CD14-positive monocyte (primary cell): ENCODE measurements around the gene POLDIP2. TPM values are rescaled to one million over a fixed set of nuclear protein-coding genes. Genes with fewer than 3 reads are reported as not detected.

Source experiments
- DNase-seq, 3 donors: peaks; one replicate each; pipeline ENCODE4 v3.0.0-alpha.2; 2011 to 2022
- H2AFZ ChIP-seq: 2 replicates; pipeline ENCODE4 v1.6.0; 2012; ENCODE audit warnings: mild to moderate bottlenecking, low read depth, low read length, inconsistent platforms; ENCODE audit not compliant: insufficient read depth, poor library complexity, severe bottlenecking
- H3K27ac ChIP-seq, 2 donors: 1 replicate in 1 of 2; 2 replicates in 1 of 2; pipeline ENCODE4 v1.5.1; 2012 to 2013; ENCODE audit warnings: low read length in 2 of 2, control low read depth in 1 of 2, inconsistent platforms in 1 of 2, low read depth in 1 of 2, mild to moderate bottlenecking in 1 of 2
- H3K27me3 ChIP-seq, 2 donors: one replicate each; pipeline versions ENCODE4 v1.6.0 to v1.6.1; 2011 to 2013; ENCODE audit warnings: low read length in 2 of 2; ENCODE audit not compliant: control insufficient read depth in 2 of 2, insufficient read depth in 2 of 2
- H3K36me3 ChIP-seq, 2 donors: replicated peaks in 1 of 2; 1 replicate in 1 of 2; 2 replicates in 1 of 2; pipeline versions ENCODE4 v1.5.1 to v1.6.1; 2012 to 2013; ENCODE audit warnings: low read length in 2 of 2, control low read depth in 1 of 2, inconsistent platforms in 1 of 2, mild to moderate bottlenecking in 1 of 2; ENCODE audit not compliant: insufficient read depth in 2 of 2, control insufficient read depth in 1 of 2
- H3K4me1 ChIP-seq, 2 donors: 1 replicate in 1 of 2; 2 replicates in 1 of 2; pipeline versions ENCODE4 v1.5.1 to v1.6.1; 2012 to 2013; ENCODE audit warnings: low read length in 2 of 2, control low read depth in 1 of 2, inconsistent platforms in 1 of 2, mild to moderate bottlenecking in 1 of 2, moderate library complexity in 1 of 2; ENCODE audit not compliant: insufficient read depth in 2 of 2, control insufficient read depth in 1 of 2
- H3K4me2 ChIP-seq: replicated peaks from 2 replicates; pipeline ENCODE3; 2012; ENCODE audit warnings: low read length, moderate library complexity, mild to moderate bottlenecking; ENCODE audit not compliant: poor library complexity, severe bottlenecking; ENCODE audit errors: extremely low read depth
- H3K4me3 ChIP-seq, 3 experiments: fragments of 200-600 bp in 1 of 3; sonication (generic) in 1 of 3; replicated peaks in 1 of 3; 1 replicate in 2 of 3; 2 replicates in 1 of 3; pipeline ENCODE4 v1.5.1; 2011 to 2013; ENCODE audit warnings: low read length in 3 of 3, mild to moderate bottlenecking in 3 of 3, control low read depth in 2 of 3, low read depth in 2 of 3, inconsistent platforms in 1 of 3, moderate library complexity in 1 of 3
- H3K79me2 ChIP-seq: 2 replicates; pipeline ENCODE4 v1.6.0; 2012; ENCODE audit warnings: mild to moderate bottlenecking, control low read depth, inconsistent platforms, low read length, moderate library complexity; ENCODE audit not compliant: insufficient read depth
- H3K9ac ChIP-seq: 2 replicates; pipeline ENCODE4 v1.6.0; 2017; ENCODE audit warnings: low read length, mild to moderate bottlenecking; ENCODE audit not compliant: insufficient read depth, poor library complexity, severe bottlenecking
- H3K9me3 ChIP-seq, 2 donors: replicated peaks in 1 of 2; 1 replicate in 1 of 2; 2 replicates in 1 of 2; pipeline versions ENCODE4 v1.5.1 to v1.6.1; 2012 to 2013; ENCODE audit warnings: low read length in 2 of 2, control low read depth in 1 of 2; ENCODE audit not compliant: control insufficient read depth in 1 of 2, insufficient read depth in 1 of 2
- H4K20me1 ChIP-seq: 2 replicates; pipeline ENCODE4 v1.6.0; 2012; ENCODE audit warnings: mild to moderate bottlenecking, low read length, control low read depth, moderate library complexity; ENCODE audit not compliant: insufficient read depth
- H3K27ac Mint-ChIP-seq, 7 donors: one replicate each; pipeline ENCODE4 v1.8.0; 2020; ENCODE audit warnings: mild to moderate bottlenecking in 7 of 7, mixed read lengths in 7 of 7, moderate library complexity in 6 of 7, inconsistent platforms in 2 of 7
- H3K27me3 Mint-ChIP-seq, 3 donors: one replicate each; pipeline ENCODE4 v1.8.0; 2021 to 2022; ENCODE audit warnings: low read depth in 3 of 3, mild to moderate bottlenecking in 3 of 3, mixed read lengths in 3 of 3, moderate library complexity in 3 of 3, inconsistent platforms in 1 of 3
- H3K36me3 Mint-ChIP-seq, 2 donors: one replicate each; pipeline ENCODE4 v1.8.0; 2020; ENCODE audit warnings: mixed read lengths in 2 of 2, inconsistent platforms in 1 of 2, mild to moderate bottlenecking in 1 of 2
- H3K4me1 Mint-ChIP-seq: one replicate; pipeline ENCODE4 v1.8.0; 2020; ENCODE audit warnings: mild to moderate bottlenecking, mixed read lengths
- H3K4me3 Mint-ChIP-seq, 2 donors: one replicate each; pipeline ENCODE4 v1.8.0; 2020; ENCODE audit warnings: mild to moderate bottlenecking in 2 of 2, mixed read lengths in 2 of 2, moderate library complexity in 1 of 2
- H3K9me3 Mint-ChIP-seq, 7 donors: one replicate each; pipeline ENCODE4 v1.8.0; 2020 to 2022; ENCODE audit warnings: mixed read lengths in 7 of 7, mild to moderate bottlenecking in 6 of 7, moderate library complexity in 6 of 7, inconsistent platforms in 2 of 7
- CTCF ChIP-seq: fragments of 200-600 bp; IDR thresholded peaks from one replicate; pipeline ENCODE4 v1.8.0; 2022; ENCODE audit warnings: antibody characterized with exemption, mild to moderate bottlenecking
- WGBS: methylation state at CpG from one replicate; pipeline ENCODE4 v1.1.5; 2013; ENCODE audit warnings: missing lambda C conversion rate; ENCODE audit not compliant: insufficient coverage; 5-methylcytosine and 5-hydroxymethylcytosine counted together
- intact Hi-C, 2 donors: fragments of 100-400 bp; cut with micrococcal nuclease; formaldehyde crosslinking; loops; one replicate each; pipeline versions ENCODE4 v1.15.0 to v1.15.1; 2023
- polyA plus RNA-seq, 3 donors: library from polyadenylated mRNA; depleted of rRNA in 1 of 3; unstranded in 2 of 3; stranded (reverse) in 1 of 3; fragments of 300-500 nt in 2 of 3; fragments of >200 nt in 1 of 3; fragmentation: Illumina TruSeq in 2 of 3; gene quantifications; 1 replicate in 2 of 3; 2 replicates in 1 of 3; pipeline ENCODE4 v1.2.3, GENCODE V29; 2012 to 2021

The POLDIP2 gene
- polyA plus RNA-seq, 3 donors = 31.5 to 76.9 (median 72.4) TPM

GRCh38 chr17:28317966-28318758, 39.2 kb downstream of the POLDIP2 start:
- H3K27me3 ChIP-seq = peaks cover 0 to 7% of the 10 kb centered on the region in 2 donors
- WGBS = 20% methylated on average over 31 of the region's 40 CpGs
- H3K9me3 ChIP-seq = no peaks in the 10 kb centered on the region
- H3K9me3 Mint-ChIP-seq = no peaks in the 10 kb centered on the region
- H3K36me3 Mint-ChIP-seq = no peaks in the 10 kb centered on the region
- no peak overlapping the region for H3K27ac ChIP-seq
- intact Hi-C loops = no loop called here
- peak overlapping the region; percentile 22 to 87 (median 75) for H3K4me3 ChIP-seq
- H2AFZ ChIP-seq = peak overlapping the region; percentile 97
- TF ChIP-seq CTCF = no peak
- H3K27me3 Mint-ChIP-seq = peaks cover 9 to 21% (median 17%) of the 10 kb centered on the region in 3 donors
- peak overlapping the region; percentile 88 to 93 for H3K4me3 Mint-ChIP-seq
- DNase-seq = no peak
- peaks cover 28% of the 10 kb centered on the region for H3K79me2 ChIP-seq
- H3K4me2 ChIP-seq = peak overlapping the region; percentile 99
- peaks cover 19 to 24% of the 10 kb centered on the region in 2 donors for H3K4me1 ChIP-seq
- peak overlapping the region; percentile 24 for H3K9ac ChIP-seq
- H4K20me1 ChIP-seq = no peaks in the 10 kb centered on the region
- peak overlapping the region in 1 of 7 donors; percentile 65 for H3K27ac Mint-ChIP-seq
- no peaks in the 10 kb centered on the region for H3K36me3 ChIP-seq
- peaks cover 21% of the 10 kb centered on the region for H3K4me1 Mint-ChIP-seq

- Histone ChIP-seq H3K4me2 (peak overlapping the region; percentile 99), H3K9me3 (no peaks in the 10 kb centered on the region), H2AFZ (peak overlapping the region; percentile 97), H3K4me3 (no peak overlapping the region), H3K4me1 (peaks cover 19 to 24% of the 10 kb centered on the region in 2 donors), H3K27ac (no peak overlapping the region), H3K9ac (no peak overlapping the region), H3K27me3 (peaks cover 0 to 11% of the 10 kb centered on the region in 2 donors), H3K79me2 (peaks cover 20% of the 10 kb centered on the region), H3K36me3 (no peaks in the 10 kb centered on the region), H4K20me1 (no peaks in the 10 kb centered on the region)
- peak overlapping the region in 1 of 7 donors; percentile 65 for H3K27ac Mint-ChIP-seq
- 90% methylated on average over 19 of the region's 21 CpGs for WGBS
- H3K4me3 Mint-ChIP-seq = peak overlapping the region; percentile 88 to 93
- intact Hi-C loops = no loop called here
- no peak for DNase-seq
- no peak for TF ChIP-seq CTCF
- peaks cover 9 to 27% (median 20%) of the 10 kb centered on the region in 3 donors for H3K27me3 Mint-ChIP-seq
- H3K9me3 Mint-ChIP-seq = no peaks in the 10 kb centered on the region
- peaks cover 21% of the 10 kb centered on the region for H3K4me1 Mint-ChIP-seq
- no peaks in the 10 kb centered on the region for H3K36me3 Mint-ChIP-seq
Measured at GRCh38 chr17:28317099-28317965, 40.0 kb downstream of the POLDIP2 start.
